HG02588 (cell line): Measurements from ENCODE around the gene OSBPL6.
"Not testable (repeated sequence)": the region's sequence is repeated elsewhere in the genome, so short reads cannot be mapped to it uniquely, and the experiment has no call there.

Source experiments
- ATAC-seq: cut with Tn5 transposase; IDR thresholded peaks from one replicate; pipeline ENCODE4 v1.9.1; 2021; ENCODE audit warnings: mild to moderate bottlenecking, moderate library complexity; ENCODE audit not compliant: unreplicated experiment

The OSBPL6 gene

DNA sequence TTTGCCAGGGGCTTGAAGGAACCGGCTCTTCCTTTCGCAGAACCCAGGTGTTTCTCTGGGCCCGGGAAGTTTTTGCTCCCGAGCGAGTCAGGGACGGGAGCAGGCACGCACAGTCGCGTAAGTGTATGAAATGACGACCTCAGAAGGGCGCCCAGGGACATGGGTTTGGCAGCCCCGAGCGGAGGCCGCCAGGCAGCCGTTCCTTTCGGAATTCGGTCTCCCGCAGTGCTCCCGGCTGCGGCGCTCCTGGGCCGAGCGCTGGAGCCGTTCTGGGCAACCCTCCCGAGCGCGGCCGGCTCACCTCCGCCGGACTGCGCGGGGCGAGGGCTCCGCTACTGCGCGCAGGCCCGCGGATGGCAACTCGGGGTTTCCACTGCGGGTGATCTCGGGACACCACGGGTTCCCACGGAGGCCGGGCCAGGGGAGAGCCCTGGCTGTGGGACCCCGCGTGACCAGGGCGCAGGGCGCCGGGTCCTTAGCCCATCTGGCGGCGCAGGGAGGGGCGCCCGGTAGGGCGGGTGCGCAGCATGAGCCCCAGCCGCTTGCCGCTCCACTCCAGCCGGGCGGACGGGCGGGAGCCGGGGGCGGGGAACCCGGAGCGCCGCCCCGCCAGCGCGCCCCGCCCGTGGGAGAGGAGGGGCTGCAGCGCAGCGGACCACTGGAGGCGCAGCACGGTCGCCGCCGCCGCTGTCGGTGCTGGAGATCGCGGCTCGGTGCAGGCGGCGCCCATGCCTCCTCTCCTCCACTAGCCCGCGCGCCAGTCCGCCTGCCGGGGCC is at the start of gene OSBPL6:
Gene OSBPL6, plus strand, starts transcription at position 690 of the 777 bp plus-strand sequence. CDS start 111,673 bp downstream, outside the sequence.
- peak; percentile 93 for ATAC-seq

GRCh38 chr2:178152033-178152432 is 42.3 kb upstream of the OSBPL6 start:
- ATAC-seq = no peak

DNA sequence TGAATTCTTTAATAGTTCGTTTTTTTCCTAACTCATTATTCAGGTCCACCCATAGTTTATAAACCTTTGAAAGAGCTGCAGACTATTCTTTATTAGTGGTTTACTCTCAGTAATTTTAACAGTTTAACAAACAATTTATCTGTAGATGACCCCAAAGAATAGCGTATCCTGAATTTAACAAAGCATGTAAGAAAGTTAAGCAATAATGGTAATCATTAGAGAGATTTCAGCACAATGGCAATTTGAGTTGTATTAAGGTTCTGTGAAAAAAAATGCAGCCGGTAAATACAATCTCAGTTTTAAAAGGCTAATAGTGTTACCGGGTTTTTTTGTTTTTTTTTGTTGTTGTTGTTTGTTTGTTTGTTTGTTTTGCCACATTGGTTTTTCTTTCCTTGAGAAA is 41.8 kb upstream of the OSBPL6 start:
- ATAC-seq = no peak

DNA sequence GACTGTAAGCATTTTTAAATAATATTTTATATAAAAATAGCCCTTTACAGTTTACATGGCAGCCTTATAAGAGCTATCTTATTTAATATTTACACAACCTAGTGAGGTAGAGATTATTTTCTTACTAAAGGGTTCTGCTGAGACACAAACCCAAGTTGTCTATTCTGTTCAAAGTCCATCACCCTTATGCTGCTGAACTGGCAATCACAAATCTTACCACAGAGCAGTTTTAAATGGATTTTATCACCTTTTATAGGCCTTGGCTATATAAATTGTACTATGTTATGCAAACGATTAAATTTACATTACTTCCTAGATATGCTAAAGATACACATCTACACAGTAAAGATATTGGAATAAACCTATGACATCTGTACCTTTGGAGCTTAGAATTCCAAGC is 41.3 kb upstream of the OSBPL6 start:
- ATAC-seq = no peak

GRCh38 chr2:178153878-178154277 is 40.4 kb upstream of the OSBPL6 start:
- not testable (repeated sequence) for ATAC-seq

GRCh38 chr2:178155524-178155923 is 38.8 kb upstream of the OSBPL6 start:
- no peak for ATAC-seq

DNA sequence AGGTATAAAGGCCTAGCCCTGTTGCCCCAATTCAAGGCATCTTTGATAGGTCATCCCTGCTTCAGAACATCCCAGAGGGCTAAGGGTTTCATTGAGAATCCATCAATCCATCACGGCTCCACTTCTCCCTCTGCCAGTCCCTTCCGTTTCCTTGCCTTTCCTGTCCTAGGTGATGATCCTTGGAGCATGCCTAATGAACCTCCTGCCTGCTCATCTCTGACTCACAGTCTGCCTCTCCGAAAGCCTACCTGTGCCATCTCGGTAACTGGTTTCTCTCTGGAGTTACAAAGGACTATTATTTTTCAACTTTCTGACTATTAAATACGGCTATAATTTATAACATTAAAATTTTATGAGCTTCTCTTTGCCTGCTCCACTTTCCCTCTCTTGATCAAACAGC is 36.7 kb upstream of the OSBPL6 start:
- ATAC-seq = no peak

GRCh38 chr2:178159966-178160365 is 34.3 kb upstream of the OSBPL6 start:
- no peak for ATAC-seq

DNA sequence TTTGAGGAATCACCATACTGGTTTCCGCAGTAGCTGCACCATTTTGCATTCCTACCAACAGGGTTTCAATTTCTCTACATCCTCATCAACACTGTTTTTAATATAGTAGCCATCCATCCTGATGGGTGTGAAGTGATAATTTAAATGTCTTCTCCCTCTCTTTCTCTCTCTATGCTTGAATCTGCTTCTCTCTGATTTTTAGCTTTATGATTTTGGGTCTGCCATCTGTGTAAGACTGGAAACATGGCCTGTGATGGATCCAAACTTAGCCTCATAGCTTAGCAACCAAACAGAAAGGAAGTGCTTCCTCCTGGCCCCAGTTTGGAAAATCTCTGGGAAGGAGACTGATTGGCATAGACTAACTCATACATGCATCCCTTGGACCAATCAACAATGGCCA is 33.7 kb upstream of the OSBPL6 start:
- no peak for ATAC-seq

DNA sequence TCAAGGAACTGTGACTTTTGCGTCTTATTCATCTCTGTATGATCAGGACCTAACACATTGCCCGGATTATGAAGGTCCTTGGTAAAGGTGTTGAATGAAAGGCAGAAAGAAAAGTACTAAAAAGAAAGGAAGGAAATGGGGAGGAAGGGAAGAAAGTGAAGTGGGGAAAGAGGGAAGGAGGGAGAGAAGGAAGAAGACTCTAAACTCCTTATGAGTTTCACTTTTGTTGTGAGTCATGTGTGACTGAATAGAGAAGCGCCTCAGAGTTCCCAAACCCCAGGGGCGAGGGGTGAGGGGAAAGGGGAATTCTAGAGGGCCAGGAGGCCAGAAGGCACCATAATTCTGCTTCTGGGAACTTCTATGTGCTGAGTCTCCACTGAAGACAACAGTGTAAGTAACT is 30.9 kb upstream of the OSBPL6 start:
- no peak for ATAC-seq

GRCh38 chr2:178163911-178164310 is 30.4 kb upstream of the OSBPL6 start:
- no peak for ATAC-seq

DNA sequence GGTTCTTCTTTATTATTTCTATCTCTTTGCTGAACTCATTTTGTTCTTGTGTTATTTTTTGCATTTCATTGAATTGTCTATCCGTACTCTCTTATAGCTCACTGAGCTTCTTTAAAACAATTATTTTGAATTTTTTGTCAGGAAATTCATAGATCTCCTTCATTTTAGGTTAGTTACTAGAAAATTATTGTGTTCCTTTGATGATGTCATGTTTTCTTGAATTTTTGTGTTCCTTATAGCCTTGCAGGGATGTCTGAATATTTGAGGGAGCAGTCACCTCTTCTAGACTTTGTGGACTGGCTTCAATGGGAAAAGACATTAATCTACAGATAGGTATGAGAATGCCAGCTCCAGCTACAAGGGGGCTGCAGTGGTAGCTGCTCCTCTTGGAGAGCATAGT is 20.7 kb upstream of the OSBPL6 start:
- ATAC-seq = no peak

GRCh38 chr2:178177066-178177679 is 17.1 kb upstream of the OSBPL6 start:
- no peak for ATAC-seq

GRCh38 chr2:178180648-178181047 is 13.7 kb upstream of the OSBPL6 start:
- not testable (repeated sequence) for ATAC-seq

GRCh38 chr2:178187861-178188260 is 6.5 kb upstream of the OSBPL6 start:
- no peak for ATAC-seq

GRCh38 chr2:178188466-178188865 is 5.8 kb upstream of the OSBPL6 start:
- ATAC-seq = no peak

DNA sequence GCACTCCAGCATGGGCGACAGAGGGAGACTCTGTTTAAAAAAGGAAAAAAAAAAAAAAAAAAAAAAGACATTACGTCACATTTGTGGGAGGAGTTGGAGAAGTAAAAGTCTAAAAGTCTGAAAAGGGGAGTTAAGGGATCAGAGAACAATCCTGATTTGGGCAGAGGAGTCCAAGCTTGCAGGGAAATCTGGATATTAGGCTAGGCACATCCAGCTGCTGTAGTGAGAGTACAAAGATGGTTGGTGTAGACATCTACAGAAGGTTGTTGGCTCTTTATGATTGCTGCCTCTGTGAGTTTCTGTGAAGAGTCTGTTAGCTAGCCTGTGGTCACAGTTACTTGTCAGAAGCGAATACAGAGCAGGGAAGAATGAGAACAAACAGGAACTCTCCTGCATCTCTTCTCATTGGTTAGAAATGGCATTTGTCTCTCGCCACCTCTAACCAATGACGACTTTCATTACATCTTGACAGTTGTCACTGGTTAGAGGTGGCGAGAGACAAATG is 3.3 kb upstream of the OSBPL6 start:
- no peak for ATAC-seq

DNA sequence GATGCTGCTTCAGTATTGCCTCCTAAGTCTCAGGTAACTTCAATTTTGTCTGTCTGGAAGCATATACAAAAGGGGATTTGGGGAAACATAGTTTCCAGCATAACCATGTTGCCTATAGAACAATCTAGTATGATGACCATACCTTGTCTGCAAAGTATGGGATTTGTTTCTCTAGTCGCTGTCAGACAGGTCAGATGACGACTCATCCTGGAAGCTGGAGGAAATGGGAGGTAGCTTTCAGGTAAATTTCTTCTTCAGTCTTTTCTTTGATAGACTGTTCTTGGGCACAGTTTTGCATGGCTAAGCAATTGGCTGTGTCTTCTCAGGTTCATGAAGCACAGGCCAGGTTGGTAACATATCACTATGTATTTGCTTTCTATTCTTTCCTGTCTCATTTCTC is 2.8 kb upstream of the OSBPL6 start:
- no peak for ATAC-seq

DNA sequence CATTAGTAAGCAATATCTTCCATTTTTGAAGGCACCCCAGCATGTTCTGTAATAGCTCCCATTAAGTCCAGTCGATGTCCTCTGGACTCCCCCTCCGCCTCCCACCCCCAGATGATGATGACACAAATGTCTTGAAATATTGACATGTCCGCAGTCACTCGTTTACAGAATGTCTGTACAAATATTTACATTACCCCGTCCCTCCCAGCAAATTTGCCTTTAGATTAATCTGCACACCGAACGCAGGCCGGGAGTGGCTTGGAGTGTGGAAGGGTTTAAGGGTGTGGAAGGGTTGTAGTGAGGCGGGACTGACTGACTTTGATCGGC is 853 bp upstream of the OSBPL6 start:
- no peak for ATAC-seq

DNA sequence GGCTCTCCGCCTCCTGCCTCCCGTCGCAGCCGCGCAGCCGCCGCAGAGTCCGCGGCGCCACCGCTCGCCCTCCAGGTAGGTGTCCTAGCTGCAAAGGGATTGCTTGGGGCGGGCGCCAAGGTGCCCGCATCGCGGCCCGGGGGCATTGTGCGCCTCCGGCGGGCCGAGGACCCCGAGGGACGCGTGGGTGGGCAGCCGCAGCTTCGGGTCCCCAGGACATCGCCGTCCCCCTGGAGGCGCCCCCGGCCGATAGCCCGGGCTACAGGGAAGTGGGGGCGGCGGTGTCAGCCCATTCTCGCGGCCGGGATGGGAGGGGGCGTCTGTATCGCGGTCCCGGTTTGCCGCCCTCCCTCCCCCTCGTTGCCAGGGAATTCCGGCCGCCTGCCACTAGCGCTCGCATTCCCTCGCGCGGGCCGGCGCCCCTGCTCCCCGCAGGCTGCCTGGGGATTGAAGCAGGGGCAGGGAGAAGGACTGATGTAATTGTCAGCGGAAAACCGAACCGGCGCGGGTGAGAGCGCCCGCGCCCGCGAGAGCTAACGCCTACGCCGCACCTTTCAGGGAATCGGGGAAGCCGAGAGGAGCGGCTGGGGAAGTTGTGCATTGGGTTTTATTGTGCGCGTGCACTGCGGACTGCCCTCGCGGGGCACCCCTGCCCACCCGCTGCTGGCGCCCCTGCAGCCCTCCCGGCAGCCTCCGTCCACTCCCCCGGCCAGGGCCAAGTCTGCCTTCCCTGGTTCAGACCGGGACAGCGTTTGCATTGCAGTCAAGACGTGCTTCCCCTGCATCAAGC is 483 bp downstream of the OSBPL6 start:
- ATAC-seq = peak; percentile 12

DNA sequence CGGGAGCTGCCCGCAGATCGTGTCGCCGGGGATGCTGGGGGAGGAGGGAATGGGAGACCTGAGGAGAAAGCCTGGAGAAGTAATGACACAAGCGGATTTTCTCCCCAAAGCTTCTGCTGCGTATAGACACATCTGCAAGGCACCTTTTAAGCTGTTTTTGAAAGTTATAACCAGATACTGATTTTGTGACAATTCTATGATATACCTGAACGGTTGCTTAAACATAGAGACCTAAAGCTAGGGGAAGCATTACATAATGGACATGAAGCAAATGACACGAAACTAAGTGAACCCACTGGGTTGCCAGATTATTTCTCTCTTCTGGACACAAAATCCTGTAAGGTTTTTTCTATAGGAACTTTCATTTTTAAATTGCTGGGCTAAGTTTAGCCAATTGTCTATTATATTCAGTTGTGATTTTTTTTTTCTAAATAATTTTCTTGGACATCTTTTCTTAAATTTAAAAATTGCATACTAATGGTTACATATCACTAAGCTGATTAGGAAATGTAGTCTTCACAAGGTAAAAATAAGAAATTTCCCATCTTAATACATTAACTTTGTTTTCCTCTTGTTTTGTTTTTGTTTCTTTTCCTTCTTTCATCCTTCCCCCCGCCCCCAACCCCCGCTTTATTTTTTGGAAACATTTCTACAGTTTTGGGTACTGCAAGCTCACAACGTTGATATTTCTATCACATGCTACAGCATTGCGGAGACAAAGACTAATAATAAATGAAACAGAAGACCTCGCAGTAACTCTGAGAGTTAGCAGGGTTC is 1.3 kb downstream of the OSBPL6 start:
- no peak for ATAC-seq
